ENCODE measurements around the gene NTRK2. TPM values are rescaled to one million over a fixed set of nuclear protein-coding genes. Genes with fewer than 3 reads are reported as not detected.

NTRK2 gene
- total and polyA plus RNA-seq, 2 experiments from 2014 or later: 0.03 TPM; not detected in 1

DNA sequence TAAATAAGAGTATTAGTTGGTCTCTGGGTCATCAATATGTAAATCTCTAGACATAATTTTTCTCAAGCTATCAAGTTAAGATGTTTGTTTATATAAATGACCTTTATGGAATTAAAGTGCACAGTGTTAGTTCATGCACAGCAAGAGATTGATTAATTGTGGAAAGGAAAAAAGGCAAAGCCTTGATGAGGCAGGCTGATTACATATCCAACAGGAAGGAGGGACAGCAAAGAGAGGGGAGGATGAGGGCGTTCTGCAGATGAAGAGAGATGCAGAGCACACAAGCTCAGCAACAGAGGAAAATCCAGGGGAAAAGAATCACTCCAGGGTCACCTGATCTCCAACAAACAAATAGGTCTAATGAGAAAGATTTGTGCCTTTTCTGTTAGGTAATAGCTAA, 16.5 kb downstream of the NTRK2 start (continued):
- TF ChIP-seq, protein P1, sequence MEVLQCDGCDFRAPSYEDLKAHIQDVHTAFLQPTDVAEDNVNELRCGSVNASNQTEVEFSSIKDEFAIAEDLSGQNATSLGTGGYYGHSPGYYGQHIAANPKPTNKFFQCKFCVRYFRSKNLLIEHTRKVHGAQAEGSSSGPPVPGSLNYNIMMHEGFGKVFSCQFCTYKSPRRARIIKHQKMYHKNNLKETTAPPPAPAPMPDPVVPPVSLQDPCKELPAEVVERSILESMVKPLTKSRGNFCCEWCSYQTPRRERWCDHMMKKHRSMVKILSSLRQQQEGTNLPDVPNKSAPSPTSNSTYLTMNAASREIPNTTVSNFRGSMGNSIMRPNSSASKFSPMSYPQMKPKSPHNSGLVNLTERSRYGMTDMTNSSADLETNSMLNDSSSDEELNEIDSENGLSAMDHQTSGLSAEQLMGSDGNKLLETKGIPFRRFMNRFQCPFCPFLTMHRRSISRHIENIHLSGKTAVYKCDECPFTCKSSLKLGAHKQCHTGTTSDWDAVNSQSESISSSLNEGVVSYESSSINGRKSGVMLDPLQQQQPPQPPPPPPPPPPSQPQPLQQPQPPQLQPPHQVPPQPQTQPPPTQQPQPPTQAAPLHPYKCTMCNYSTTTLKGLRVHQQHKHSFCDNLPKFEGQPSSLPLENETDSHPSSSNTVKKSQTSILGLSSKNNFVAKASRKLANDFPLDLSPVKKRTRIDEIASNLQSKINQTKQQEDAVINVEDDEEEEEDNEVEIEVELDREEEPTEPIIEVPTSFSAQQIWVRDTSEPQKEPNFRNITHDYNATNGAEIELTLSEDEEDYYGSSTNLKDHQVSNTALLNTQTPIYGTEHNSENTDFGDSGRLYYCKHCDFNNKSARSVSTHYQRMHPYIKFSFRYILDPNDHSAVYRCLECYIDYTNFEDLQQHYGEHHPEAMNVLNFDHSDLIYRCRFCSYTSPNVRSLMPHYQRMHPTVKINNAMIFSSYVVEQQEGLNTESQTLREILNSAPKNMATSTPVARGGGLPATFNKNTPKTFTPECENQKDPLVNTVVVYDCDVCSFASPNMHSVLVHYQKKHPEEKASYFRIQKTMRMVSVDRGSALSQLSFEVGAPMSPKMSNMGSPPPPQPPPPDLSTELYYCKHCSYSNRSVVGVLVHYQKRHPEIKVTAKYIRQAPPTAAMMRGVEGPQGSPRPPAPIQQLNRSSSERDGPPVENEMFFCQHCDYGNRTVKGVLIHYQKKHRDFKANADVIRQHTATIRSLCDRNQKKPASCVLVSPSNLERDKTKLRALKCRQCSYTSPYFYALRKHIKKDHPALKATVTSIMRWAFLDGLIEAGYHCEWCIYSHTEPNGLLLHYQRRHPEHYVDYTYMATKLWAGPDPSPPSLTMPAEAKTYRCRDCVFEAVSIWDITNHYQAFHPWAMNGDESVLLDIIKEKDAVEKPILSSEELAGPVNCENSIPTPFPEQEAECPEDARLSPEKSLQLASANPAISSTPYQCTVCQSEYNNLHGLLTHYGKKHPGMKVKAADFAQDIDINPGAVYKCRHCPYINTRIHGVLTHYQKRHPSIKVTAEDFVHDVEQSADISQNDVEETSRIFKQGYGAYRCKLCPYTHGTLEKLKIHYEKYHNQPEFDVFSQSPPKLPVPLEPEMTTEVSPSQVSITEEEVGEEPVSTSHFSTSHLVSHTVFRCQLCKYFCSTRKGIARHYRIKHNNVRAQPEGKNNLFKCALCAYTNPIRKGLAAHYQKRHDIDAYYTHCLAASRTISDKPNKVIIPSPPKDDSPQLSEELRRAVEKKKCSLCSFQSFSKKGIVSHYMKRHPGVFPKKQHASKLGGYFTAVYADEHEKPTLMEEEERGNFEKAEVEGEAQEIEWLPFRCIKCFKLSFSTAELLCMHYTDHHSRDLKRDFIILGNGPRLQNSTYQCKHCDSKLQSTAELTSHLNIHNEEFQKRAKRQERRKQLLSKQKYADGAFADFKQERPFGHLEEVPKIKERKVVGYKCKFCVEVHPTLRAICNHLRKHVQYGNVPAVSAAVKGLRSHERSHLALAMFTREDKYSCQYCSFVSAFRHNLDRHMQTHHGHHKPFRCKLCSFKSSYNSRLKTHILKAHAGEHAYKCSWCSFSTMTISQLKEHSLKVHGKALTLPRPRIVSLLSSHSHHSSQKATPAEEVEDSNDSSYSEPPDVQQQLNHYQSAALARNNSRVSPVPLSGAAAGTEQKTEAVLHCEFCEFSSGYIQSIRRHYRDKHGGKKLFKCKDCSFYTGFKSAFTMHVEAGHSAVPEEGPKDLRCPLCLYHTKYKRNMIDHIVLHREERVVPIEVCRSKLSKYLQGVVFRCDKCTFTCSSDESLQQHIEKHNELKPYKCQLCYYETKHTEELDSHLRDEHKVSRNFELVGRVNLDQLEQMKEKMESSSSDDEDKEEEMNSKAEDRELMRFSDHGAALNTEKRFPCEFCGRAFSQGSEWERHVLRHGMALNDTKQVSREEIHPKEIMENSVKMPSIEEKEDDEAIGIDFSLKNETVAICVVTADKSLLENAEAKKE (CRISPR knock-in tag; IDR thresholded peaks at IDR 0.05): no peak
- TF ChIP-seq, protein P2, sequence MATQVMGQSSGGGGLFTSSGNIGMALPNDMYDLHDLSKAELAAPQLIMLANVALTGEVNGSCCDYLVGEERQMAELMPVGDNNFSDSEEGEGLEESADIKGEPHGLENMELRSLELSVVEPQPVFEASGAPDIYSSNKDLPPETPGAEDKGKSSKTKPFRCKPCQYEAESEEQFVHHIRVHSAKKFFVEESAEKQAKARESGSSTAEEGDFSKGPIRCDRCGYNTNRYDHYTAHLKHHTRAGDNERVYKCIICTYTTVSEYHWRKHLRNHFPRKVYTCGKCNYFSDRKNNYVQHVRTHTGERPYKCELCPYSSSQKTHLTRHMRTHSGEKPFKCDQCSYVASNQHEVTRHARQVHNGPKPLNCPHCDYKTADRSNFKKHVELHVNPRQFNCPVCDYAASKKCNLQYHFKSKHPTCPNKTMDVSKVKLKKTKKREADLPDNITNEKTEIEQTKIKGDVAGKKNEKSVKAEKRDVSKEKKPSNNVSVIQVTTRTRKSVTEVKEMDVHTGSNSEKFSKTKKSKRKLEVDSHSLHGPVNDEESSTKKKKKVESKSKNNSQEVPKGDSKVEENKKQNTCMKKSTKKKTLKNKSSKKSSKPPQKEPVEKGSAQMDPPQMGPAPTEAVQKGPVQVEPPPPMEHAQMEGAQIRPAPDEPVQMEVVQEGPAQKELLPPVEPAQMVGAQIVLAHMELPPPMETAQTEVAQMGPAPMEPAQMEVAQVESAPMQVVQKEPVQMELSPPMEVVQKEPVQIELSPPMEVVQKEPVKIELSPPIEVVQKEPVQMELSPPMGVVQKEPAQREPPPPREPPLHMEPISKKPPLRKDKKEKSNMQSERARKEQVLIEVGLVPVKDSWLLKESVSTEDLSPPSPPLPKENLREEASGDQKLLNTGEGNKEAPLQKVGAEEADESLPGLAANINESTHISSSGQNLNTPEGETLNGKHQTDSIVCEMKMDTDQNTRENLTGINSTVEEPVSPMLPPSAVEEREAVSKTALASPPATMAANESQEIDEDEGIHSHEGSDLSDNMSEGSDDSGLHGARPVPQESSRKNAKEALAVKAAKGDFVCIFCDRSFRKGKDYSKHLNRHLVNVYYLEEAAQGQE (IDR thresholded peaks at IDR 0.05; ENCODE audit: unreplicated experiment): no peak
- TF ChIP-seq EZH2phosphoT487 (IDR thresholded peaks at IDR 0.05; ENCODE audit: unreplicated experiment): no peak

DNA sequence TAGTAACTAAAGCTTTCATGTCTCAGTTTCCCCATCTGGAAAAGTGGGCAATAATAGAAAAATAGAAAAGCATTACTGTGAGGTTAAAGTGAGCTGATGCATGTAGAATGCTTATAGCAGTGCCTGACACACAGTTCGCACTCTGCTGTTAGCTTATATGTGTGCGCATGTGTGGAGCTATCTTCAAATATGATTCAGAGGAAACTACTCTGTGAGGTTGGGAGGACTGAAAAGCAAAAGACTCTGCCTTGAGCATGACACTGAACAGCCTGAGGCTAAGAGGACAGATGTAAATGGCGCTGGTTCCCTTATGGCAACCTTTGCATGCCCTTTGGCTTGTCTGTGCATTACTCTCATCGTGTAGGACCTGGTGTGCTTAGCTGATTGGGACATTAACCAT, 19.4 kb downstream of the NTRK2 start:
- H3K4me3 ChIP-seq: no peak overlapping the region
- H3K27ac ChIP-seq (ENCODE audit: low read depth): no peak overlapping the region
- Mint-ChIP-seq H3K4me1 (peaks cover 2% of the 10 kb centered on the region), H3K36me3 (ENCODE audit: low read depth) (no peaks in the 10 kb centered on the region), H3K4me3 (no peak overlapping the region), H3K27me3 (ENCODE audit: insufficient read depth, low read depth, poor library complexity) (no peaks in the 10 kb centered on the region), H3K27ac (no peak overlapping the region), H3K9me3 (no peaks in the 10 kb centered on the region)
- no peaks in the 10 kb centered on the region for H3K36me3 ChIP-seq (ENCODE audit: insufficient read depth)
- H3F3A ChIP-seq (replicated peaks; ENCODE audit: low read depth): no peaks in the 10 kb centered on the region
- no peaks in the 10 kb centered on the region for H3K79me2 ChIP-seq (replicated peaks; ENCODE audit: insufficient read depth)
- ATAC-seq (no peak), DNase-seq (ENCODE audit: low spot score) (no peak)
- no peaks in the 10 kb centered on the region for H3K4me1 ChIP-seq (ENCODE audit: insufficient read depth)
- no peaks in the 10 kb centered on the region for H3K27me3 ChIP-seq (ENCODE audit: insufficient read depth)
- H4K20me1 ChIP-seq (replicated peaks; ENCODE audit: insufficient read depth): no peaks in the 10 kb centered on the region
- H2AFZ ChIP-seq: no peak overlapping the region
- no peak overlapping the region for H3K4me2 ChIP-seq
- H3K9me2 ChIP-seq (ENCODE audit: insufficient read depth): no peaks in the 10 kb centered on the region; the same call in 1 of the 2 replicates
- TF ChIP-seq JUNB (IDR thresholded peaks at IDR 0.05; ENCODE audit: unreplicated experiment) (no peak), POLR2AphosphoS5 (IDR thresholded peaks at IDR 0.05; ENCODE audit: low read depth) (no peak), EZH2 (IDR thresholded peaks at IDR 0.05; ENCODE audit: low read depth, unreplicated experiment) (no peak), EZH2phosphoT487 (IDR thresholded peaks at IDR 0.05; ENCODE audit: unreplicated experiment) (no peak), NANOG (IDR thresholded peaks at IDR 0.05; ENCODE audit: borderline replicate concordance) (no peak), ZNF331 (CRISPR knock-in tag; IDR thresholded peaks at IDR 0.05; ENCODE audit: low read depth) (no peak), STAT1 (IDR thresholded peaks at IDR 0.05; ENCODE audit: unreplicated experiment) (no peak)
- TF ChIP-seq, protein P3, sequence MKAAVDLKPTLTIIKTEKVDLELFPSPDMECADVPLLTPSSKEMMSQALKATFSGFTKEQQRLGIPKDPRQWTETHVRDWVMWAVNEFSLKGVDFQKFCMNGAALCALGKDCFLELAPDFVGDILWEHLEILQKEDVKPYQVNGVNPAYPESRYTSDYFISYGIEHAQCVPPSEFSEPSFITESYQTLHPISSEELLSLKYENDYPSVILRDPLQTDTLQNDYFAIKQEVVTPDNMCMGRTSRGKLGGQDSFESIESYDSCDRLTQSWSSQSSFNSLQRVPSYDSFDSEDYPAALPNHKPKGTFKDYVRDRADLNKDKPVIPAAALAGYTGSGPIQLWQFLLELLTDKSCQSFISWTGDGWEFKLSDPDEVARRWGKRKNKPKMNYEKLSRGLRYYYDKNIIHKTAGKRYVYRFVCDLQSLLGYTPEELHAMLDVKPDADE (IDR thresholded peaks at IDR 0.05): no peak
- TF ChIP-seq, protein P4, sequence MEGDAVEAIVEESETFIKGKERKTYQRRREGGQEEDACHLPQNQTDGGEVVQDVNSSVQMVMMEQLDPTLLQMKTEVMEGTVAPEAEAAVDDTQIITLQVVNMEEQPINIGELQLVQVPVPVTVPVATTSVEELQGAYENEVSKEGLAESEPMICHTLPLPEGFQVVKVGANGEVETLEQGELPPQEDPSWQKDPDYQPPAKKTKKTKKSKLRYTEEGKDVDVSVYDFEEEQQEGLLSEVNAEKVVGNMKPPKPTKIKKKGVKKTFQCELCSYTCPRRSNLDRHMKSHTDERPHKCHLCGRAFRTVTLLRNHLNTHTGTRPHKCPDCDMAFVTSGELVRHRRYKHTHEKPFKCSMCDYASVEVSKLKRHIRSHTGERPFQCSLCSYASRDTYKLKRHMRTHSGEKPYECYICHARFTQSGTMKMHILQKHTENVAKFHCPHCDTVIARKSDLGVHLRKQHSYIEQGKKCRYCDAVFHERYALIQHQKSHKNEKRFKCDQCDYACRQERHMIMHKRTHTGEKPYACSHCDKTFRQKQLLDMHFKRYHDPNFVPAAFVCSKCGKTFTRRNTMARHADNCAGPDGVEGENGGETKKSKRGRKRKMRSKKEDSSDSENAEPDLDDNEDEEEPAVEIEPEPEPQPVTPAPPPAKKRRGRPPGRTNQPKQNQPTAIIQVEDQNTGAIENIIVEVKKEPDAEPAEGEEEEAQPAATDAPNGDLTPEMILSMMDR (conservative IDR thresholded peaks at IDR 0.05; ENCODE audit: low read depth in 2 of 2): no peak

Measured in GM23338 (cell line).